Type B pancreatic cell (in vitro differentiated cells): ENCODE results near the gene DAB1. TPM values are rescaled to one million over a fixed set of nuclear protein-coding genes. Genes with fewer than 3 reads are reported as not detected.

Experiments
- DNase-seq: peaks from one replicate; pipeline ENCODE4 v3.0.0; 2021; ENCODE audit warnings: mixed read lengths; ENCODE audit not compliant: unreplicated experiment; ENCODE audit errors: extremely low spot score
- H3K27ac Mint-ChIP-seq: 2 replicates; pipeline ENCODE4 v1.8.0; 2021; ENCODE audit warnings: mild to moderate bottlenecking, mixed read lengths
- H3K27me3 Mint-ChIP-seq: 2 replicates; pipeline ENCODE4 v1.8.0; 2021; ENCODE audit warnings: mixed read lengths
- H3K36me3 Mint-ChIP-seq: 2 replicates; pipeline ENCODE4 v1.8.0; 2021; ENCODE audit warnings: mixed read lengths
- H3K4me1 Mint-ChIP-seq: one replicate; pipeline ENCODE4 v1.8.0; 2021; ENCODE audit warnings: mixed read lengths; ENCODE audit not compliant: unreplicated experiment
- H3K4me3 Mint-ChIP-seq: 2 replicates; pipeline ENCODE4 v1.8.0; 2021; ENCODE audit warnings: mild to moderate bottlenecking, mixed read lengths
- H3K9me3 Mint-ChIP-seq: 2 replicates; pipeline ENCODE4 v1.8.0; 2021; ENCODE audit warnings: mixed read lengths
- total RNA-seq: library from RNA; stranded (reverse); gene quantifications from 2 replicates; pipeline ENCODE4 v1.2.1, GENCODE V29; 2021; ENCODE audit warnings: low replicate concordance
- TF ChIP-seq, protein P1 (sequence below): fragments of 200-600 bp; sonication (generic); conservative IDR thresholded peaks from 2 replicates; pipeline ENCODE4 v1.5.0; 2021; ENCODE audit warnings: antibody characterized with exemption, mild to moderate bottlenecking

Gene DAB1
- total RNA-seq, 1 donor from 2014 or later = 7.3 TPM

DNA sequence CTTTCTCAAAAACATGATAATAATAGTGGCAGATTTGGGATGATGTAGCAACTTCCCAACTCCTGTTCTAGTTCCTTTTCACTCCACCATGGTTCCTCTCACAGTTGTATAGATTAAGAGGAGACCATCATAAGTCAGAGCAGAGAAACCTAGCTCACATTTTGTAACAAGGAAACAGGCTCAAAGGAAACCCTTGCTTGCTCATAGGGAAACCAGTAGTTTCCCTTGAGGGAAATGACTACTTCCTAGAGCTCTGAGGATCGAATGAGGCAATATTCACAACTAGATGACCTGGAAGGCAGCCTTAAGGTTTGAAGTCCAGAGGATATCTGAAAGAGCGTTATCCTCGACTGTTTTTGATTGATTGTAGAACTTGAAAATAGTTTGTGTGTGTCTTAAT lies 382.0 kb downstream of the DAB1 start:
- no peaks in the 10 kb centered on the region for H3K9me3 Mint-ChIP-seq
- DNase-seq = no peak
- TF ChIP-seq, protein P1, sequence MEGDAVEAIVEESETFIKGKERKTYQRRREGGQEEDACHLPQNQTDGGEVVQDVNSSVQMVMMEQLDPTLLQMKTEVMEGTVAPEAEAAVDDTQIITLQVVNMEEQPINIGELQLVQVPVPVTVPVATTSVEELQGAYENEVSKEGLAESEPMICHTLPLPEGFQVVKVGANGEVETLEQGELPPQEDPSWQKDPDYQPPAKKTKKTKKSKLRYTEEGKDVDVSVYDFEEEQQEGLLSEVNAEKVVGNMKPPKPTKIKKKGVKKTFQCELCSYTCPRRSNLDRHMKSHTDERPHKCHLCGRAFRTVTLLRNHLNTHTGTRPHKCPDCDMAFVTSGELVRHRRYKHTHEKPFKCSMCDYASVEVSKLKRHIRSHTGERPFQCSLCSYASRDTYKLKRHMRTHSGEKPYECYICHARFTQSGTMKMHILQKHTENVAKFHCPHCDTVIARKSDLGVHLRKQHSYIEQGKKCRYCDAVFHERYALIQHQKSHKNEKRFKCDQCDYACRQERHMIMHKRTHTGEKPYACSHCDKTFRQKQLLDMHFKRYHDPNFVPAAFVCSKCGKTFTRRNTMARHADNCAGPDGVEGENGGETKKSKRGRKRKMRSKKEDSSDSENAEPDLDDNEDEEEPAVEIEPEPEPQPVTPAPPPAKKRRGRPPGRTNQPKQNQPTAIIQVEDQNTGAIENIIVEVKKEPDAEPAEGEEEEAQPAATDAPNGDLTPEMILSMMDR = no peak
- H3K4me3 Mint-ChIP-seq = no peak overlapping the region
- peaks cover 9% of the 10 kb centered on the region for H3K27me3 Mint-ChIP-seq
- no peaks in the 10 kb centered on the region for H3K36me3 Mint-ChIP-seq
- no peaks in the 10 kb centered on the region for H3K4me1 Mint-ChIP-seq
- H3K27ac Mint-ChIP-seq = no peak overlapping the region

DNA sequence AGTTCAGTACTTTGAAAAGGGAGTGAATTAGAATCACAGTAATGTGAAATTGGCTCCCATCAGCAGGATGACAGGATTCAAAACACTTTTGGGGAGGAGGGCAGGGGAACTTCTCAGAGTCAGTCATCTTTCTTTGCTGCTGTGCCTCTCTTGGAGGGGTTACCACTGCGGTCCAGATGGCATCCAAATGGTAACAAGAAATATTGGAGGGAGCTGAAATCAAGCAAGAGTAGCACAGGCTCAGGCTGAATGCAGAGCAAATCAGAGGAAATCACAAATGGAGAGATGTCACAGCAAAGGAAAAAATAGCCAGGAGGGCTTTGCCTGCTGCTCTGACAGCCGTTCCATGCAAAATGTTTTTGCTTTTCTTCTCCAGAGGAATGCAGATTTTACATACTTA lies 383.0 kb downstream of the DAB1 start:
- H3K27me3 Mint-ChIP-seq = peaks cover 7% of the 10 kb centered on the region
- H3K9me3 Mint-ChIP-seq = no peaks in the 10 kb centered on the region
- no peak for DNase-seq
- no peaks in the 10 kb centered on the region for H3K36me3 Mint-ChIP-seq
- no peak overlapping the region for H3K4me3 Mint-ChIP-seq
- H3K4me1 Mint-ChIP-seq = no peaks in the 10 kb centered on the region
- TF ChIP-seq, protein P1 = no peak
- no peak overlapping the region for H3K27ac Mint-ChIP-seq

DNA sequence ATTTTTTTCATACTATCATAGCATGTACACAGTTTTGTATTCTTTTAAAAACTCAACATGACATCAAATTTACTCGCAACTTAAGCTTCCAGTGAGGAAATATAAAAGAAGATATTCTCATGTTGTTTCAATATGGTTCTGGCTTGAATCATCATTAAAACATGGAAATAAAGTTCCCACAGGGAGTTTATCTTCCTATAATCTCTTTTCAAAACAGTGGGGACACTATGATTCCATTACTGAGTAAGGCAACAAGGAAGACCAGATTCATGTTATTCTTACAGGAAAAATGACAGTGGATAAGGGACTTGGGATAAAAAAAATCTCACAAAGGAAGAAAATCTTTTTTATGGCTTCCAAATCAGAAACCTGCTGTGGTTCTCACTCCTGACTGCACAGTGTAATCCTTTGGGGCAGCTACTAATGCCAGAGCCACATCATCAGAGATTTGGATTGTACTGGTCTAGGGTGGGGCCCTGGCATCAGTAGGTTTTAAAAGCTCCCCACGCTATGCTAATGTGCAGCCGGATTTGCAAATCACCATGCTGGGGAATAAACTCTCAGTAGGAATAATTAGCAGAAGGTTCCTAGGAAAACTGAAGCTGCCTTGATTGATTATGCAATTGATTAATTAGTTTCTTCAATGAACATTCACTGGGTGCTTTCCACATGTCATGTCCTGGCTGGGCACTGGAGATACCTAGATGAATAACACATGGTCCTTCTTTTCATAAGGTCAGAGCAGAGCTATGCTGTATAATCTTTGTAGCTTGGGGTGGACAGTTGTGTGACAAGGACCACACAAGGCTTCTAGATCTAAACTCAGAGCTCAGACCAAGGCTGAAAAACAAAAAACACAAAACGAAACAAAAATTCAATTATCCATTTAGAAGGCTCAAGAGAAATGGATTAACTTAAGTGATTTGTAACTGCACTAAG lies 386.9 kb downstream of the DAB1 start:
- Mint-ChIP-seq H3K4me1 (no peaks in the 10 kb centered on the region), H3K36me3 (no peaks in the 10 kb centered on the region), H3K9me3 (no peaks in the 10 kb centered on the region), H3K4me3 (no peak overlapping the region), H3K27me3 (peaks cover 12% of the 10 kb centered on the region), H3K27ac (no peak overlapping the region)
- TF ChIP-seq, protein P1 = no peak
- no peak for DNase-seq

DNA sequence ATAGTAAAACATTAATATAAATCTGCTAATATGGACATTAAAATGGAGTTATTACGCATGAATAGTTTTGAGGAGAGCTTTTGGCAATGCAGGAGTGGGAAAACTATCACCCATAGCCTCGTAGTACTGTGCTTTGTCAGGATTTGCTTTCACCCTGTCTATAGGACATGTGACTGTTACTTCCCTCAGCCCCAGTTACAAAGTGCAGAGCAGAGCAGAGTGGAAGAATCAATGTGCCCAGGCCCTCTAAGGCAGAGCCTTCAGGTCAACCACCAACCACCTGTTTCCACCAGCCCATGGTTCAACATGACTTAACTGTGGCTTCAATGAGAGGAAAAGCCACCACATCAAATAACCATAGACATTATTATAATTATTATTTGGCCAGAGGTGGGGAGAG lies 389.1 kb downstream of the DAB1 start:
- Mint-ChIP-seq H3K4me3 (no peak overlapping the region), H3K27me3 (peaks cover 8% of the 10 kb centered on the region), H3K9me3 (no peaks in the 10 kb centered on the region)

DNA sequence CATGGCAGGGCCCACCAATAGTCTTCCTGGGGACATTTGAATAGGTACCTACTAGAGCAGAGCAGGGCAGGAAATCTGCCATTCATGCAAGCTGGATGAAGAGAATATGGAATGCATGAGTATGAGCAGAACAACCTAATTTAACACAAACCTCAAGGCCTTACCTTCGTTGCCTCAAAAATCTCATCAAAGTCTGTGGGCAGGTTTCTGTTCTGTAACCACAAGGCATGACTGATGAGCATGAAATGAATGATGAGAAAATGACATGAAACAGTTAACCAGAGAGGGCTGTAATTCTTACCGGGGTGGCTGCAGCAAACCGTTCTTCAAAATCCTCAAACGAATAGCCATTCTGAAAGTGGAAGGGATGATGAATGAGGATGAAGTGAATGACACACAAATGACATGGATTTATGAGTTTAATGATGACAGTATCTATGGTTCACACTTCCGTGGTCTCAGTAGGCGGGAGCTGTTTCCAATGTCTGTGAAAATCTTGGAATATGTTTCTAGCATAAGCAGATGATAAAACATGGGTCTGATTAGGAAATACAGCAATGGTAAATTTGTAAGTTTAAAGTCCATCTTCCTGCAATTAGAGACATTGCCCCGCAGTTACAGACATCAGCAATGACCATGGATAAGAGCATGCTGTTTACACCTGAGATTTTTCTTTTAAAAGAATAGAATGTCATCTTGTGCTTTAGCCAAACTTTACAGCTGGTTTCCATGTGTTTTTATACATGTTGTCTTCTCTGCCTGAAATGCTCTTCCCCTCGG lies 390.4 kb downstream of the DAB1 start:
- peaks cover 5% of the 10 kb centered on the region for H3K27me3 Mint-ChIP-seq
- TF ChIP-seq, protein P1 = no peak
- H3K4me3 Mint-ChIP-seq = no peak overlapping the region
- no peak for DNase-seq
- no peak overlapping the region for H3K27ac Mint-ChIP-seq
- no peaks in the 10 kb centered on the region for H3K4me1 Mint-ChIP-seq
- H3K36me3 Mint-ChIP-seq = no peaks in the 10 kb centered on the region
- peaks cover 3% of the 10 kb centered on the region for H3K9me3 Mint-ChIP-seq

More for the DNA sequence above, 389.1 kb downstream of the DAB1 start:
- Mint-ChIP-seq H3K4me1 (no peaks in the 10 kb centered on the region), H3K27ac (no peak overlapping the region), H3K36me3 (no peaks in the 10 kb centered on the region)
- TF ChIP-seq, protein P1 = no peak
- no peak for DNase-seq
